H1 (cell line): ENCODE results near the gene ADAMTS17. TPM values are rescaled to one million over a fixed set of nuclear protein-coding genes. Genes with fewer than 3 reads are reported as not detected.

Experiments used
- CTCF ChIA-PET: fragments of 300-600 bp; sonication (Branson Sonifier 250); formaldehyde crosslinking; loops from one replicate; lab custom pipeline; 2021; ENCODE audit not compliant: partially characterized antibody; lab: Charles Lee
- POLR2A ChIA-PET: fragments of 300-600 bp; sonication (Branson Sonifier 250); formaldehyde crosslinking; loops from one replicate; lab custom pipeline; 2021; ENCODE audit warnings: inconsistent platforms; ENCODE audit not compliant: partially characterized antibody; lab: Charles Lee
- DNase-seq, 2 experiments: peaks; one replicate each; pipeline versions ENCODE4 v3.0.0 to v3.0.0-alpha.2; 2010 to 2022; ENCODE audit warnings: low spot score in 2 of 2, low read depth in 1 of 2, mixed read lengths in 1 of 2
- FAIRE-seq: peaks from 2 replicates; lab custom pipeline; 2011; peaks lifted over from hg19 to GRCh38; lab: Jason Lieb, UNC
- H2AFZ ChIP-seq: 2 replicates; pipeline ENCODE4 v1.8.1; 2012; ENCODE audit warnings: low read length, inconsistent platforms
- H2AK5ac ChIP-seq: 2 replicates; pipeline ENCODE4 v1.6.1; 2013; ENCODE audit warnings: low read depth, low read length
- H2BK120ac ChIP-seq: replicated peaks from 2 replicates; pipeline ENCODE3; 2013; ENCODE audit warnings: low read depth, low read length, inconsistent platforms
- H2BK12ac ChIP-seq: 2 replicates; pipeline ENCODE4 v1.6.1; 2013; ENCODE audit warnings: low read depth, low read length
- H2BK15ac ChIP-seq: 2 replicates; pipeline ENCODE4 v1.6.1; 2013; ENCODE audit warnings: low read length
- H2BK20ac ChIP-seq: 2 replicates; pipeline ENCODE4 v1.6.1; 2013; ENCODE audit warnings: low read length
- H2BK5ac ChIP-seq: 2 replicates; pipeline ENCODE4 v1.6.1; 2013; ENCODE audit warnings: low read depth, low read length
- H3K14ac ChIP-seq: 2 replicates; pipeline ENCODE4 v1.6.1; 2013; ENCODE audit warnings: inconsistent platforms; ENCODE audit not compliant: insufficient read length
- H3K18ac ChIP-seq: 2 replicates; pipeline ENCODE4 v1.6.1; 2013; ENCODE audit warnings: low read length; ENCODE audit errors: extremely low read depth
- H3K23ac ChIP-seq: 2 replicates; pipeline ENCODE4 v1.6.1; 2013; ENCODE audit warnings: inconsistent platforms; ENCODE audit not compliant: insufficient read length
- H3K23me2 ChIP-seq: 2 replicates; pipeline ENCODE4 v1.6.1; 2013; ENCODE audit warnings: low read depth, low read length
- H3K27ac ChIP-seq: 2 replicates; pipeline ENCODE4 v1.6.1; 2011; ENCODE audit warnings: low read depth, low read length, inconsistent platforms
- H3K27me3 ChIP-seq, 4 experiments: replicated peaks in 1 of 4; 1 replicate in 1 of 4; 2 replicates in 3 of 4; pipeline versions ENCODE4 v1.6.1 to v1.8.1; 2011 to 2013; ENCODE audit warnings: low read length in 3 of 4, mild to moderate bottlenecking in 3 of 4, inconsistent platforms in 2 of 4, mixed read lengths in 2 of 4, moderate library complexity in 1 of 4; ENCODE audit not compliant: control insufficient read depth in 3 of 4, insufficient read depth in 3 of 4; ENCODE audit errors: extremely low read depth in 1 of 4
- H3K36me3 ChIP-seq, 4 experiments: 2 replicates each; pipeline versions ENCODE4 v1.6.1 to v1.8.1; 2011 to 2013; ENCODE audit warnings: mild to moderate bottlenecking in 4 of 4, low read length in 3 of 4, moderate library complexity in 2 of 4, control low read depth in 1 of 4, inconsistent platforms in 1 of 4; ENCODE audit not compliant: insufficient read depth in 4 of 4, control insufficient read depth in 2 of 4
- H3K4ac ChIP-seq: replicated peaks from 2 replicates; pipeline ENCODE3; 2013; ENCODE audit warnings: low read length, low read depth, mixed read lengths, inconsistent platforms; ENCODE audit not compliant: insufficient read length
- H3K4me1 ChIP-seq, 4 experiments: replicated peaks in 1 of 4; 1 replicate in 1 of 4; 2 replicates in 3 of 4; pipeline versions ENCODE4 v1.6.1 to v1.8.1; 2011 to 2013; ENCODE audit warnings: low read length in 3 of 4, inconsistent platforms in 2 of 4, mixed read lengths in 1 of 4; ENCODE audit not compliant: insufficient read depth in 4 of 4, control insufficient read depth in 3 of 4
- H3K4me2 ChIP-seq, 2 experiments: 2 replicates each; pipeline versions ENCODE4 v1.6.1 to v1.8.1; 2011 to 2013; ENCODE audit warnings: low read depth in 2 of 2, low read length in 2 of 2, control low read depth in 1 of 2, inconsistent platforms in 1 of 2, mild to moderate bottlenecking in 1 of 2; ENCODE audit not compliant: insufficient read depth in 1 of 2
- H3K4me3 ChIP-seq, 4 experiments: fragments of 200-600, 300-600 bp in 1 of 4; sonication (generic), shearing (Covaris generic), sonication (Bioruptor Twin) in 1 of 4; 2 replicates each; pipeline versions ENCODE4 v1.5.1 to v1.8.1; 2011 to 2016; ENCODE audit warnings: low read length in 4 of 4, low read depth in 3 of 4, control low read depth in 2 of 4, inconsistent platforms in 2 of 4, mild to moderate bottlenecking in 2 of 4, mixed read lengths in 1 of 4, moderate library complexity in 1 of 4; ENCODE audit not compliant: insufficient read depth in 2 of 4; ENCODE audit errors: extremely low read depth in 1 of 4
- H3K56ac ChIP-seq: replicated peaks from 2 replicates; pipeline ENCODE3; 2013; ENCODE audit warnings: low read depth, mild to moderate bottlenecking, mixed read lengths, low read length, inconsistent platforms; ENCODE audit not compliant: insufficient read length
- H3K79me1 ChIP-seq: 2 replicates; pipeline ENCODE4 v1.6.1; 2013; ENCODE audit warnings: low read depth, low read length, control low read depth
- H3K79me2 ChIP-seq, 2 experiments: 2 replicates each; pipeline versions ENCODE4 v1.6.1 to v1.8.1; 2012 to 2013; ENCODE audit warnings: low read length in 2 of 2, mild to moderate bottlenecking in 2 of 2, inconsistent platforms in 1 of 2; ENCODE audit not compliant: insufficient read depth in 2 of 2, control insufficient read depth in 1 of 2
- H3K9ac ChIP-seq, 4 experiments: replicated peaks in 1 of 4; 1 replicate in 1 of 4; 2 replicates in 3 of 4; pipeline versions ENCODE4 v1.6.1 to v1.8.1; 2011 to 2013; ENCODE audit warnings: low read depth in 3 of 4, low read length in 3 of 4, control low read depth in 2 of 4, mild to moderate bottlenecking in 2 of 4, moderate library complexity in 2 of 4, inconsistent platforms in 1 of 4; ENCODE audit errors: extremely low read depth in 1 of 4
- H3K9me3 ChIP-seq, 2 experiments: 2 replicates each; pipeline versions ENCODE4 v1.6.1 to v1.8.1; 2012 to 2013; ENCODE audit warnings: mild to moderate bottlenecking in 2 of 2, moderate library complexity in 2 of 2, control low read depth in 1 of 2, inconsistent platforms in 1 of 2, low read depth in 1 of 2, low read length in 1 of 2, mixed read lengths in 1 of 2; ENCODE audit not compliant: insufficient read depth in 2 of 2
- H4K20me1 ChIP-seq, 2 experiments: replicated peaks in 1 of 2; 2 replicates each; pipeline versions ENCODE3 to v1.8.1; 2011 to 2013; ENCODE audit warnings: inconsistent platforms in 2 of 2, low read length in 2 of 2, mild to moderate bottlenecking in 1 of 2; ENCODE audit not compliant: insufficient read depth in 2 of 2, control insufficient read depth in 1 of 2
- H4K5ac ChIP-seq: 2 replicates; pipeline ENCODE4 v1.6.1; 2013; ENCODE audit warnings: low read length, low read depth, mixed read lengths, inconsistent platforms; ENCODE audit not compliant: insufficient read length
- H4K8ac ChIP-seq: 2 replicates; pipeline ENCODE4 v1.8.0; 2013; ENCODE audit warnings: mild to moderate bottlenecking, moderate library complexity, low read length, inconsistent platforms; ENCODE audit not compliant: insufficient read depth; ENCODE audit errors: extremely low read depth
- H4K91ac ChIP-seq: replicated peaks from 2 replicates; pipeline ENCODE3; 2013; ENCODE audit warnings: low read length, mixed read lengths, inconsistent platforms; ENCODE audit not compliant: insufficient read length
- ASH2L ChIP-seq: fragments of 200-600, 300-600 bp; sonication (generic); IDR thresholded peaks from one replicate; pipeline ENCODE4 v1.7.1; 2017; ENCODE audit warnings: low read length
- BACH1 ChIP-seq: IDR thresholded peaks from 2 replicates; pipeline ENCODE4 v1.6.1; 2012; ENCODE audit warnings: low read length, improper control_type of control experiment
- CBX8 ChIP-seq: fragments of 300-800, 300-1000 bp; sonication (generic); IDR thresholded peaks from 2 replicates; pipeline ENCODE4 v1.7.1; 2016; ENCODE audit warnings: low read depth, low read length, borderline replicate concordance
- CHD2 ChIP-seq: IDR thresholded peaks from 2 replicates; pipeline ENCODE4 v1.6.1; 2012; ENCODE audit warnings: low read length, improper control_type of control experiment
- CTCF ChIP-seq, 3 experiments: IDR thresholded peaks; 1 replicate in 2 of 3; 2 replicates in 1 of 3; pipeline versions ENCODE4 v1.5.1 to v1.6.1; 2011; ENCODE audit warnings: low read length in 3 of 3, mild to moderate bottlenecking in 3 of 3, inconsistent platforms in 2 of 3, low read depth in 1 of 3, moderate library complexity in 1 of 3; ENCODE audit not compliant: insufficient read depth in 1 of 3; ENCODE audit errors: control extremely low read depth in 1 of 3
- EZH2 ChIP-seq: fragments of 200-600 bp; sonication (generic); IDR thresholded peaks from 2 replicates; pipeline ENCODE4 v1.7.1; 2012; ENCODE audit warnings: low read depth, mild to moderate bottlenecking, moderate library complexity, low read length, inconsistent platforms; ENCODE audit not compliant: severe bottlenecking
- HDAC2 ChIP-seq, 2 experiments: fragments of 300-600 bp in 1 of 2; sonication (generic) in 1 of 2; IDR thresholded peaks; 2 replicates each; pipeline ENCODE4 v1.6.1; 2011 to 2012; ENCODE audit warnings: low read depth in 2 of 2, low read length in 2 of 2, mild to moderate bottlenecking in 2 of 2, moderate library complexity in 2 of 2, borderline replicate concordance in 1 of 2, inconsistent platforms in 1 of 2
- KDM5A ChIP-seq: fragments of 200-600 bp; IDR thresholded peaks from 2 replicates; pipeline ENCODE4 v1.7.1; 2012; ENCODE audit warnings: mild to moderate bottlenecking, low read length, inconsistent platforms, mixed read lengths
- MAX ChIP-seq: IDR thresholded peaks from 2 replicates; pipeline ENCODE4 v1.6.1; 2012; ENCODE audit warnings: inconsistent platforms
- RNF2 ChIP-seq: fragments of 200-900, 300-1000 bp; sonication (generic); IDR thresholded peaks from 2 replicates; pipeline ENCODE4 v1.7.1; 2016; ENCODE audit warnings: borderline replicate concordance, low read depth, mild to moderate bottlenecking, antibody characterized with exemption, low read length; ENCODE audit not compliant: poor library complexity, severe bottlenecking; ENCODE audit errors: missing control alignments
- SIN3A ChIP-seq, 2 experiments: IDR thresholded peaks in 1 of 2; conservative IDR thresholded peaks in 1 of 2; 2 replicates each; pipeline ENCODE4 v1.6.1; 2011 to 2012; ENCODE audit warnings: low read length in 2 of 2, improper control_type of control experiment in 1 of 2, low read depth in 1 of 2, mild to moderate bottlenecking in 1 of 2
- WGBS, 2 experiments: shearing (Covaris generic) in 1 of 2; methylation state at CpG; one replicate each; pipeline versions ENCODE4 v1.1.6 to v1.1.7; 2013 to 2015; ENCODE audit warnings: low lambda C conversion rate in 2 of 2, mixed read lengths in 2 of 2, inconsistent platforms in 1 of 2, low coverage in 1 of 2, missing lambda C conversion rate in 1 of 2; ENCODE audit not compliant: insufficient replicate concordance in 2 of 2, insufficient coverage in 1 of 2, insufficient read length in 1 of 2; ENCODE audit errors: extremely low coverage in 1 of 2, missing lambda C conversion rate in 1 of 2; 5-methylcytosine and 5-hydroxymethylcytosine counted together
- polyA plus RNA-seq, 7 experiments: library from polyadenylated mRNA; depleted of rRNA in 3 of 7; stranded (reverse) in 5 of 7; unstranded in 2 of 7; fragments of >200 nt in 5 of 7; fragments of 200-250 nt in 2 of 7; gene quantifications; 1 replicate in 5 of 7; 2 replicates in 1 of 7; 4 replicates in 1 of 7; pipeline versions ENCODE4 v1.2.1 to v1.2.3, GENCODE V29; 2011 to 2013; ENCODE audit warnings: missing spikeins in 2 of 7, mixed read lengths in 2 of 7
- total RNA-seq: library from RNA; stranded (reverse); fragmentation: NEBNext Ultra II Directional; extraction: Animal tissue kit (Norgen Biotek cat#: 25700); gene quantifications from 2 replicates; pipeline ENCODE4 v1.2.1, GENCODE V29; 2021

ADAMTS17 gene
- total and polyA plus RNA-seq, 2 of the 8 experiments (the other 6 are each of a cell fraction or from before 2014, with no cell fraction given) = 0.51 to 1.7 TPM

- Histone ChIP-seq H3K4ac (no peak overlapping the region), H2AK5ac (no peak overlapping the region), H3K56ac (no peak overlapping the region), H2BK15ac (no peak overlapping the region), H3K9me3 (peaks cover 9% of the 10 kb centered on the region in 2 experiments), H3K79me1 (no peaks in the 10 kb centered on the region), H3K27me3 (no peaks in the 10 kb centered on the region), H3K4me3 (no peak overlapping the region), H3K18ac (no peak overlapping the region), H2BK5ac (no peak overlapping the region), H3K23ac (no peak overlapping the region), H3K14ac (no peak overlapping the region), H2BK20ac (no peak overlapping the region), H3K4me2 (no peak overlapping the region), H2AFZ (no peak overlapping the region), H4K8ac (no peak overlapping the region), H3K23me2 (no peaks in the 10 kb centered on the region), H2BK12ac (no peak overlapping the region), H4K91ac (no peak overlapping the region), H4K20me1 (no peaks in the 10 kb centered on the region), H3K4me1 (no peaks in the 10 kb centered on the region), H3K36me3 (no peaks in the 10 kb centered on the region), H2BK120ac (no peak overlapping the region), H3K79me2 (no peaks in the 10 kb centered on the region), H4K5ac (no peak overlapping the region), H3K9ac (no peak overlapping the region), H3K27ac (no peak overlapping the region)
- DNase-seq (no peak), FAIRE-seq (no peak)
- 94% methylated on average over 1 of the region's 1 CpG; no CpG with 5 or more reads in 1 of the 2 experiments for WGBS, 2 experiments
- ChIA-PET CTCF (no interaction called here), POLR2A (no interaction called here)
- TF ChIP-seq KDM5A (no peak), HDAC2 (IDR thresholded peaks at IDR 0.05; ENCODE audit: borderline replicate concordance in 1 of 2, low read depth in 2 of 2, low read length in 2 of 2) (no peak), MAX (no peak), CHD2 (no peak), ASH2L (no peak), CBX8 (no peak), SIN3A (conservative IDR thresholded peaks at IDR 0.05 in 1 of 2, IDR thresholded peaks at IDR 0.05 in 1 of 2; ENCODE audit: low read depth in 1 of 2, low read length in 2 of 2) (no peak), EZH2 (no peak), CTCF (IDR thresholded peaks at IDR 0.05; ENCODE audit: control extremely low read depth in 1 of 3, insufficient read depth in 1 of 3, low read depth in 1 of 3, low read length in 3 of 3) (no peak), RNF2 (no peak), BACH1 (no peak)
Observed at GRCh38 chr15:100120111-100120510, 221.7 kb downstream of the ADAMTS17 start.
